Liver (tissue), 3 donors: ENCODE results near the gene DMRTC2.

Source experiments
- CTCF ChIP-seq: fragments of 150-350 bp; IDR thresholded peaks from 2 replicates; pipeline ENCODE4 v1.5.1; 2017; ENCODE audit warnings: improper control_type of control experiment, low read depth, low read length; ENCODE audit not compliant: missing input control
- FOXA1 ChIP-seq: IDR thresholded peaks from 2 replicates; pipeline ENCODE4 v1.6.1; 2016; ENCODE audit warnings: antibody characterized with exemption
- MAX ChIP-seq: IDR thresholded peaks from 2 replicates; pipeline ENCODE4 v1.6.1; 2016; ENCODE audit warnings: antibody characterized with exemption
- RAD21 ChIP-seq, 2 donors: IDR thresholded peaks; 2 replicates each; pipeline ENCODE4 v1.6.1; 2016; ENCODE audit warnings: antibody characterized with exemption in 2 of 2, mild to moderate bottlenecking in 2 of 2
- REST ChIP-seq: IDR thresholded peaks from 2 replicates; pipeline ENCODE4 v1.6.1; 2016; ENCODE audit warnings: antibody characterized with exemption, mild to moderate bottlenecking
- TAF1 ChIP-seq: conservative IDR thresholded peaks from 2 replicates; pipeline ENCODE4 v1.6.1; 2016; ENCODE audit warnings: antibody characterized with exemption, mild to moderate bottlenecking
- YY1 ChIP-seq: IDR thresholded peaks from 2 replicates; pipeline ENCODE4 v1.6.1; 2016; ENCODE audit warnings: antibody characterized with exemption, mild to moderate bottlenecking
- donor health status: healthy.
- donor health status: healthy.

- no peak for TF ChIP-seq CTCF
- no peak for TF ChIP-seq REST
- no peak for TF ChIP-seq TAF1
- TF ChIP-seq FOXA1: no peak
- TF ChIP-seq RAD21 (IDR thresholded peaks at IDR 0.05): no peak
- no peak for TF ChIP-seq YY1
- no peak for TF ChIP-seq MAX
Measured at GRCh38 chr19:41869374-41869955, 24.6 kb downstream of the DMRTC2 start.
